GM19438 (cell line): Measurements from ENCODE around the gene SLC22A5.
A peak's percentile ranks its signal among the peaks of the same experiment; 100 is the strongest.
"Not testable (repeated sequence)": the region's sequence is repeated elsewhere in the genome, so short reads cannot be mapped to it uniquely, and the experiment has no call there.

Source experiments
- ATAC-seq: cut with Tn5 transposase; IDR thresholded peaks from one replicate; pipeline ENCODE4 v1.9.1; 2021; ENCODE audit warnings: low read depth; ENCODE audit not compliant: unreplicated experiment

SLC22A5 gene

GRCh38 chr5:132386644-132387286 lies 17.3 kb downstream of the SLC22A5 start:
- ATAC-seq, result peak; percentile 90

DNA sequence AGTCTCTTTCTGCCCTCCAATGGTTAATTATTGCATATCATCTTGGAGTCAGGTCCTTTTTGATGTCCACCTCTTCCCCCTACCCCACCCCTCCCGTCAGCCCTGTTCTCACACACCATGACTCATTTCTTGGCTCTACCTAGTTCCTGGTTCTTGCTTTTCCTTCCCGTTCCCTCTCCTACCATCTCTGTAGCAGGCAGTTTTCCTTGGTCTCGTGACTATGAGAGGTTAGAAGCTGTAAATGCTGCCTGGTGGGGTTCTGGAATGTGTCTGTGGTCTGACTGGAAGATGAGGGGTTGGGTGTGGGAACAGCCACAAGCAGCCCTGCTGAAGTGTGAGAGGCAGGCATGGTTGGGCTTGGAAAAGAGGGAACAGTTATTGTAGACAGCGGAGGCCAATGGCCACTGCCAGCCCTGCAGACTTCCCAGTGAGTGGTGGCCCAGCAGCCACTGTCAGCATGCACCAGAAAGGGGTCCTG lies 18.2 kb downstream of the SLC22A5 start:
- ATAC-seq, result no peak

DNA sequence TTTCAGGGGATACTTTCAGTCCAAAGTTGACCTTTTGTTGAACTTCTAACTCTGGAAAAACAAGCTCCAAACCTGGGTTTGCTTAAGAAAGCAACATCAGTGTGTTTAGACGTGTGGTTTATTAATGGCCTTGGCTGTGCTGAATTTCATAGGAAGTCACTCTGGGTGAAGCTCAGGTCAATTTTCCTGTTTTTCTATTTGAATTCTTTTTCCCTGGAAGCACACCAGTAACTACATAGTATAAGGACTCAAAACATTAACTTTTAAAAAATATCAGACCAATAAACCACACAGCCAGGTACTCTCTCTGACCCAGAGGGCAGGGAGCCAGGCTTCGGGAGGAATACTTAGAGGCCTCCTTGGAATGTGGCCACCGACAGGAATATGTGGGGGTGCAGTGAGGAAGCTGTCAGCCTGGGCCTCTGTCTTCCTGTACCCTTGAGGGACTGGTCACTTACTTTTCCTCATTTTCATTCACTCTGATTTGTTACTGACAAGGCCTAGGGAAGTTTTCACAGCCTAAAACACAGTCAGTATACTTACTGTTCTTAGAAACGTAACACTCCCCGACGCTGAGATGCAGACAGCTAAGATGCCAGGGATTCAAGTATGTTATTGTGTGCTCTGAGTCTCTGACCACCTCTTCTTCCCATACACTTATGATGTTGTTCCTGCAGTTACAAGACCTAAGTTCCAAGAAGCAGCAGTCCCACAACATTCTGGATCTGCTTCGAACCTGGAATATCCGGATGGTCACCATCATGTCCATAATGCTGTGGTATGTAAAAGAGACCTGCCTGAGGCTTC lies 18.9 kb downstream of the SLC22A5 start:
- no peak for ATAC-seq

GRCh38 chr5:132389051-132389331 lies 19.5 kb downstream of the SLC22A5 start:
- no peak for ATAC-seq

DNA sequence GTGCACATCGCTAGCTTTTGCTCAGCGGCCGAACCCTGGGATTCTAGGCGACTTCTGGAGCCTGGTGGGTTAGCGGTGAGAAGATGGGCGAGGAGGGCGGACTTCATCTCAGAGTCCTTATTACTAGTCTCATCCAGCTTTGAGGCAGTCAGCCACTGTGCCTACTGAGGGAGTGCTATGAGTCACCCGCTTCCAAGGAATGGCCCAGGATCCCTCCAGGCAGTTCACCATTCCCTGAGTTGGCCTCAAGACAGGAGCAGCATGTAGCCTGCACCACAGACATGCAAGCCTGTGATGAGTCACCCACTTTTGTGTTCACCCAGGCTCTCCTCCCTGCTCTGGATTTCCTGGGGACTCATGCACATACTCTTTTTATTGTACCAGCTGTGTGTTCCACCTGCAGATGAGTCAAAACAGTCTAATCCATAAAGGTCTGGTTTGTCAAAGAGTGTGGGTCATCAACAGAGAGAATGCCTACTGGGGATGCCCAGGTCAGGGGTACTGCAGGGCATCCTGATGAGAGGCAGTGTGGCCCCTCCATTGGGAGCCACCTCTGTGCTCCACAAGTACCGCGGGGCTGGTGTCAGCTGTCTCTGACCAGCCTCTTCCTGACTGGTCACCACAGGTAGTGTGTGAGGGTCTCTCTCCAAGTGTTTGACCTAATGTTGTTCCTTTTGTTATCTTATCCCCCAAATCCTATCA lies 20.2 kb downstream of the SLC22A5 start:
- no peak for ATAC-seq

GRCh38 chr5:132391247-132391646 lies 21.7 kb downstream of the SLC22A5 start:
- no peak for ATAC-seq

GRCh38 chr5:132391870-132392269 lies 22.4 kb downstream of the SLC22A5 start:
- ATAC-seq, result no peak

GRCh38 chr5:132392411-132392810 lies 22.9 kb downstream of the SLC22A5 start:
- ATAC-seq, result no peak

GRCh38 chr5:132392978-132393825 lies 23.7 kb downstream of the SLC22A5 start:
- ATAC-seq, result no peak

GRCh38 chr5:132394667-132395259 lies 25.3 kb downstream of the SLC22A5 start:
- ATAC-seq, result peak; percentile 82

DNA sequence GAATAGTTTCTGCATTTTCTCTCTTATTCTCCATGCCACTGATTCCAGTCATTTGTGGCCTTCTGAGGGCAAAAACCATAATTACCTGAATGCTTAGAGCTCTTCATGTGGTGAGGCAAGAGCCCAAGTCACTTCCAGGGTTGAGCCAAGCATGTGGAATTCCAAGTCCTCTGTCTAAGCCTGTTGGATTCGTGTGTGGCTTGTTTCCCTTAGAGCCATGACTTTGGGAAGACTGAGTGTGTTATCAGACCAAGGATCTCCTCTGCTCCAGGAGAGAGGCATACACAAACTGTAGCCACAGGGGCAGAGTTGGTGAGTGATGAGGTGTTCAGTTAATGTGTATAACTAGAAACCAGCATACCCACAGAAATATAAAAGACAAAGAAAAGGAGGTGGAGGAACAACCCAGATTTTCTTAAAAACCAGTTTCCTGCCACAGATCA lies 27.1 kb downstream of the SLC22A5 start:
- no peak for ATAC-seq

DNA sequence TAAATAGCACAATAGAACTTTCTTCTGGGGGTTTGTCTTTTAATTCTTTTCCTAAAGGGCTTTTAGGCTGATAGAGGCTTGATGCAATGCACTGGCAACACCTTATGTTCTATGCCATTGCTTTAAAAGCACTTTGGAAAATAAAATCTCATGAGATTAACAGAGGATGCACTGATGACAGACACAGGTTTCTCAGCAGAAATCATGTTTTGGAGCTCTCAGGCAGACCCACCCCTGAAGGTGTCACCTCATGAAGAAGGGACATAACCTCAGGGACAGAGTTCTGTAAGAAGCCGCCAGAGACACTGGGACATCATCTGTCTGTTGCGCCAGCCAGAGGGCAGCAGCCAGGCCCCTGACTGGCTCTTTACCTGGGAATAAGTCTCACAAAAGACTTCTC lies 27.7 kb downstream of the SLC22A5 start:
- no peak for ATAC-seq

DNA sequence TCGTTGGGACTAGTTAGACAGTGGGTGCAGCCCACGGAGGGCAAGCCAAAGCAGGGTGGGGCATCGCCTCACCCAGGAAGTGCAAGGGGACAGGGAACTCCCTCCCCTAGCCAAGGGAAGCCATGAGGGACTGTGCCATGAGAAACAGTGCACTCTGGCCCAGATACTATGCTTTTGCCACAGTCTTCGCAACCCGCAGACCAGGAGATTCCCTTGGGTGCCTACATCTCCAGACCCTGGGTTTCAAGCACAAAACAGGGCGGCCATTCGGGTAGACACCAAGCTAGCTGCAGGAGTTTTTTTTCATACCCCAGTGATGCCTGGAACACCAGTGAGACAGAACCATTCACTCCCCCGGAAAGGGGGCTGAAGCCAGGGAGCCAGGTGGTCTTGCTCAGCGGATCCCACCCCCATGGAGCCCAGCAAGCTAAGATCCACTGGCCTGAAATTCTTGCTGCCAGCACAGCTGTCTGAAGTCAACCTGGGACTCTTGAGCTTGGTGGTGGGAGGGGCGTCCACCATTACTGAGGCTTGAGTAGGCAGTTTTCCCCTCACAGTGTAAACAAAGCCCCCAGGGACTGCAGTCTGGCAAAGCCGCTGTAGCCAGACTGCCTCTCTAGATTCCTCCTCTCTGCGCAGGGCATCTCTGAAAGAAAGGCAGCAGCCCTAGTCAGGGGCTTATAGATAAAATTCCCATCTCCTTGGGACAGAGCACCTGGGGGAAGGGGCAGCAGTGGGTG lies 28.6 kb downstream of the SLC22A5 start:
- ATAC-seq, result not testable (repeated sequence)

DNA sequence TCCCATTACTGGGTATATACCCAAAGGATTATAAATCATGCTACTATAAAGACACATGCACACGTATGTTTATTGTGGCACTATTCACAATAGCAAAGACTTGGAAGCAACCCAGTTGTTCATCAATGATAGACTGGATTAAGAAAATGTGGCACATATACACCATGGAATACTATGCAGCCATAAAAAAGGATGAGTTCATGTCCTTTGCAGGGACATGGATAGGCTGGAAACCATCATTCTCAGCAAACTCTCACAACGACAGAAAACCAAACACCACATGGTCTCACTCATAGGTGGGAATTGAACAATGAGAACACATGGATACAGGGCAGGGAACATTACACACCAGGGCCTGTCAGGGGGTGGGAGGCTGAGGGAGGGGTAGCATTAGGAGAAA lies 34.5 kb downstream of the SLC22A5 start:
- ATAC-seq, result not testable (repeated sequence)

DNA sequence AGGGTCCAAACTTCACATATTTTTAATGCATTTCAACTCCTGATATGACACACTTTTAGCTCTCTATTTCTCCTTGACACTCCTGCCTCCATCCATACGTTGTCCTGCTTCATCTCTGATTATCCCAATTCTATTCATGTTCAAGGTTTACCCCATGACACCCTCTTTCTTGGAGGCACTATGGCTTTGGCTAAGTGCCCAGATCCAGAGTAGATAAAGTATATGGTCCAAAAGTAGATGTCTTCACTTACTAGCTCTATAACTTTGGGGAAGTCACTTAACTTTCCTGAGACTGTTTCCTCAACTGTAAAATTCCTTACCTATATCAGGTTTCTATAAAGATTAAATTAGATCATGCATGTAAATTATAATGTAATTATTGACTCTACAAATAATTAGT lies 36.1 kb downstream of the SLC22A5 start:
- no peak for ATAC-seq

DNA sequence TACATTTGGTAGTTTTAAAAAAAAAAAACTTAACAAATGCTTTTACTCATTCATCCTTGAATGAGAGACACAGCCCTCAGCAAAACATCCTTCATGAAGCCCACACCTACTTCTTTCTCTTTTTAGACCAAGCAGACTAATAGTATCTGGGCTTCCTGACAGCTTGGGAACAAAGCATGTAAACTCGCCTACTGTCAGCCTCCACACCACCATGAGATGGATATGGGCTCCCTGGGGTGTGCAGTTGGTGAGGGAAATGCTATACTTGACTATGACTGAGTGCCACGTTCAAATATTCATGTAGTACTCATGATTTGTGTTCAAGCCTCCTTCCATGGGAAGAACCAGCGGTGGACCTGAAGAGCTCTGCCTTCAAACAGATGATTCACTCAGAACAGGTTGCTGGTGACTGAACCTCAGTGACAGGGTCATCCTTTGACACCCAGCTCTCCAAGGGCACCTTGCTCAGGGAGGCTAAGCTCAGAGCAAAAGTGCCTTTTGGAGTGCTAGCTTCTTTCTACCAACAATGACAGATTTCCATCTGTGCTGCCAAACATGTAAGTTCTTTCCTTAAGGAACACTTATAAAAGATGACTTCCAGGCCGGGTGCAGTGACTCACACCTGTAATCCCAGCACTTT lies 36.8 kb downstream of the SLC22A5 start:
- ATAC-seq, result no peak

- no peak for ATAC-seq
These were observed 38.5 kb downstream of the SLC22A5 start for GRCh38 chr5:132407970-132408369.

GRCh38 chr5:132408456-132408855 lies 38.9 kb downstream of the SLC22A5 start:
- ATAC-seq, result no peak

DNA sequence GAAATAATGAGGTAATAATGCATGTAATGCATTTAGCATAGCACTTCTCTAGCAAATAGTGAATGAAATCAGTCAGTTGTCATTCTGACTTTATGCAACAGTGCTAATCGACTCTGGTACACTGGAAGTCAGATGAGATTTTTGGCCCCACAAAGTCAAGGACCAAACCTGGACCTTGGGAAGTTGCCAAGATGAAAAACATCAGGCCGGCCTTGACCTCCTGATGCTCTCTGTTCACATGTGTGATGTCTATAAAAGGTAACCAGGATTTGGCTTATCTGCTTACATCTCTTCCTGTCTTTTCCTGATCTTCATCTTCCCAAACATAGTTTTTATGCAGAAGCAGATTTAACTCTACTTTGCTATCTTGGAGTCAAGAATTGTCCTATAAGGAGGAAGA lies 39.5 kb downstream of the SLC22A5 start:
- no peak for ATAC-seq
